GM12878 (cell line): ENCODE measurements around the gene TMEM161A. TPM values are rescaled to one million over a fixed set of nuclear protein-coding genes. Genes with fewer than 3 reads are reported as not detected.
A peak's percentile ranks its signal among the peaks of the same experiment; 100 is the strongest.

Experiments
- ATAC-seq: fragments of 200-7000 bp; cut with Tn5 transposase; 3 replicates; pipeline ENCODE4 v1.9.1; 2020; ENCODE audit warnings: mild to moderate bottlenecking, moderate library complexity
- BruUV-seq: library from RNA; stranded (reverse); fragments of 400-500 nt; replicated peaks from 2 replicates; lab custom pipeline; 2021; lab: Mats Ljungman, UMichigan
- CTCF ChIA-PET: fragments of 300-600 bp; sonication (Branson Sonifier 250); formaldehyde crosslinking; extraction: SDS; loops from one replicate; lab custom pipeline; 2021; ENCODE audit warnings: inconsistent platforms; lab: Yijun Ruan, JAX
- POLR2A ChIA-PET: fragments of 350-600 bp; formaldehyde crosslinking; extraction: SDS; loops from one replicate; lab custom pipeline; 2021; ENCODE audit warnings: inconsistent platforms; lab: Charles Lee
- RAD21 ChIA-PET: fragments of 300-600 bp; sonication (Branson Sonifier 250); formaldehyde crosslinking; loops from one replicate; lab custom pipeline; 2023; ENCODE audit warnings: antibody characterized with exemption; ENCODE audit not compliant: unreplicated experiment; lab: Charles Lee
- SMC1A ChIA-PET: fragments of 300-600 bp; sonication (Branson Sonifier 250); formaldehyde crosslinking; loops from one replicate; lab custom pipeline; 2023; ENCODE audit not compliant: unreplicated experiment, uncharacterized antibody; lab: Charles Lee
- DNase-seq: peaks from one replicate; pipeline ENCODE4 v3.0.0-alpha.2; 2011; ENCODE audit warnings: low read depth, low spot score
- FAIRE-seq: peaks from 3 replicates; lab custom pipeline; 2011; peaks lifted over from hg19 to GRCh38; lab: Jason Lieb, UNC
- H2AFZ ChIP-seq: 2 replicates; pipeline ENCODE4 v1.6.0; 2011; ENCODE audit warnings: low read depth, low read length, control low read depth; ENCODE audit not compliant: control insufficient read depth
- H3K27ac ChIP-seq: 2 replicates; pipeline ENCODE4 v1.5.1; 2011; ENCODE audit warnings: control low read depth; ENCODE audit not compliant: control insufficient read depth, insufficient read depth
- H3K27me3 ChIP-seq, 2 experiments: replicated peaks in 1 of 2; 2 replicates each; pipeline versions ENCODE4 v1.6.0 to v1.6.1; 2011; ENCODE audit warnings: low read length in 1 of 2; ENCODE audit not compliant: control insufficient read depth in 2 of 2, insufficient read depth in 2 of 2
- H3K36me3 ChIP-seq, 2 experiments: 2 replicates each; pipeline ENCODE4 v1.5.1; 2011; ENCODE audit warnings: low read length in 1 of 2; ENCODE audit not compliant: control insufficient read depth in 2 of 2, insufficient read depth in 2 of 2
- H3K4me1 ChIP-seq: 2 replicates; pipeline ENCODE4 v1.6.1; 2011; ENCODE audit warnings: mild to moderate bottlenecking, low read length, moderate library complexity, mixed read lengths; ENCODE audit not compliant: control insufficient read depth, insufficient read depth
- H3K4me2 ChIP-seq: 2 replicates; pipeline ENCODE4 v1.6.0; 2011; ENCODE audit warnings: control low read depth; ENCODE audit not compliant: control insufficient read depth, insufficient read depth
- H3K4me3 ChIP-seq: fragments of 200-600 bp; sonication (generic); 2 replicates; pipeline ENCODE4 v1.5.1; 2016
- H3K79me2 ChIP-seq: 2 replicates; pipeline ENCODE4 v1.6.0; 2011; ENCODE audit warnings: low read length; ENCODE audit not compliant: control insufficient read depth, insufficient read depth
- H3K9ac ChIP-seq: 2 replicates; pipeline ENCODE4 v1.8.0; 2011; ENCODE audit warnings: low read length, control low read depth, mixed read lengths; ENCODE audit not compliant: control insufficient read depth, insufficient read depth
- H3K9me3 ChIP-seq: replicated peaks from 3 replicates; pipeline ENCODE4 v1.5.1; 2011; ENCODE audit warnings: mild to moderate bottlenecking, low read length; ENCODE audit not compliant: control insufficient read depth, insufficient read depth
- H4K20me1 ChIP-seq: 2 replicates; pipeline ENCODE4 v1.6.0; 2011; ENCODE audit not compliant: control insufficient read depth, insufficient read depth
- CEBPB ChIP-seq, 2 experiments: fragments of 150-350 bp in 1 of 2; IDR thresholded peaks; 2 replicates each; pipeline ENCODE4 v1.6.1; 2012 to 2014; ENCODE audit warnings: low read depth in 2 of 2, low read length in 2 of 2, borderline replicate concordance in 1 of 2, inconsistent platforms in 1 of 2
- E2F4 ChIP-seq: IDR thresholded peaks from 2 replicates; pipeline ENCODE4 v1.6.1; 2012; ENCODE audit warnings: low read depth, low read length, improper control_type of control experiment
- HDGF ChIP-seq: fragments of 450-650 bp; IDR thresholded peaks from 2 replicates; pipeline ENCODE4 v1.6.1; 2016; ENCODE audit warnings: antibody characterized with exemption
- WGBS: methylation state at CpG from one replicate; pipeline ENCODE4 v1.1.6; 2016; ENCODE audit warnings: low lambda C conversion rate; ENCODE audit not compliant: insufficient replicate concordance, insufficient coverage; ENCODE audit errors: missing lambda C conversion rate; 5-methylcytosine and 5-hydroxymethylcytosine counted together
- in situ Hi-C: fragments of 300-500 bp; cut with MboI; formaldehyde crosslinking; loops from 9 replicates; pipeline ENCODE4 v1.14.3; 2018; ENCODE audit warnings: mixed read lengths
- intact Hi-C: fragments of 100-400 bp; cut with micrococcal nuclease; formaldehyde crosslinking; loops from one replicate; pipeline ENCODE4 v1.14.2; 2022; ENCODE audit not compliant: unreplicated experiment
- polyA plus RNA-seq, 11 experiments: library from polyadenylated mRNA; depleted of rRNA in 4 of 11; unstranded in 6 of 11; stranded (reverse) in 5 of 11; fragments of >200 nt; fragmentation: Nextera tagmentation in 4 of 11; fragmentation: Illumina TruSeq in 1 of 11; extraction: Ambion mirVana in 4 of 11; extraction: Trizol in 1 of 11; gene quantifications; 1 replicate in 1 of 11; 2 replicates in 10 of 11; pipeline versions ENCODE4 v1.2.1 to v1.2.3, GENCODE V29; 2011 to 2016; ENCODE audit warnings: inconsistent platforms in 2 of 11, missing spikeins in 2 of 11, low read depth in 1 of 11
- total RNA-seq, 4 experiments: library from RNA; depleted of rRNA in 3 of 4; stranded (reverse); fragments of >200 nt in 3 of 4; fragmentation: Illumina TruSeq in 1 of 4; extraction: Trizol in 1 of 4; gene quantifications; 2 replicates each; pipeline versions ENCODE4 v1.2.1 to v1.2.3, GENCODE V29; 2013 to 2021
- TF ChIP-seq, protein P1 (sequence below): fragments of 150-350 bp; IDR thresholded peaks from 2 replicates; pipeline ENCODE4 v1.6.1; 2016; ENCODE audit warnings: low read depth, low read length

TMEM161A gene
- total and polyA plus RNA-seq, 10 of the 15 experiments (the other 5 are each of a cell fraction or from before 2014, with no cell fraction given): 1.1 to 37.1 (median 19.0) TPM

DNA sequence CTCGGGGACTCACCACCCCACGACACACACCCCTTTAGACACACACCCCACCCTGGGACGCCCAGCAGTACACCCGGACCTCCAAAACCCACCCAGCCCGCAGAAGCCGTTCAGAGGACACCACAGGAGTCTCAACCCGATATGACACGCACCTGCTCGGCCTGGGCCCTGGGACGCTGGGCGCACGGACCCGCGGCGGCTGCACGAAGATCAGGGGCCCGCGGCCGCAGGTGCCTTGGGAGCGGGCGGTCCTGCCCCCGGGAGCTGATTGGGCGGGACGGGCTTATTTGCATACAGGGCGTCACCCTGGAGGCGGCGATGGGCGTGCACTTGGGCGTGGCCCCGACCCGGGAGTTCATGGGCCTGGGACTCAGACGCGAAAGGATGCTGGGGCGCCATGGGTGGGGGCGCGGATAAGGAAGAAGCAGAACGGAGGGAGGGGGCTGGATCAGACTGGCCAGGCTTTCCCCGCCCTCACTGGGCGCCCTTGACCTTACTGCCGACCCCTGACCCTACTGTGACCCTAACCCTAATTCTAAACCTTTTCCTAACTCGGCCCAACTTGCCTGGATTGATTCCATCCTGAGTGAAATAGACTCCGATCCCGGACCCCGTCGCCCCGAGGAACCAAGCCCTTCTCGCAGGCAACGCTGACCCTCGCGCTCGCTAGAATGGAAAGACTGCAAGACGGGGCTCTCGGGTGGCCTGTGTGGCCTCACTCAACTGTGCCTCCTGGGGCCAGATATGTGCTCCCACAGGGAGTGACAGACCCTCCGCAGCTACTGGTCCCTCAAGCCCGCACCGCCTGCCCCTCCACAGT, 32.0 kb upstream of the TMEM161A start, which contains the start of gene MEF2B (continued):
- TF ChIP-seq E2F4: no peak
- TF ChIP-seq, protein P1, sequence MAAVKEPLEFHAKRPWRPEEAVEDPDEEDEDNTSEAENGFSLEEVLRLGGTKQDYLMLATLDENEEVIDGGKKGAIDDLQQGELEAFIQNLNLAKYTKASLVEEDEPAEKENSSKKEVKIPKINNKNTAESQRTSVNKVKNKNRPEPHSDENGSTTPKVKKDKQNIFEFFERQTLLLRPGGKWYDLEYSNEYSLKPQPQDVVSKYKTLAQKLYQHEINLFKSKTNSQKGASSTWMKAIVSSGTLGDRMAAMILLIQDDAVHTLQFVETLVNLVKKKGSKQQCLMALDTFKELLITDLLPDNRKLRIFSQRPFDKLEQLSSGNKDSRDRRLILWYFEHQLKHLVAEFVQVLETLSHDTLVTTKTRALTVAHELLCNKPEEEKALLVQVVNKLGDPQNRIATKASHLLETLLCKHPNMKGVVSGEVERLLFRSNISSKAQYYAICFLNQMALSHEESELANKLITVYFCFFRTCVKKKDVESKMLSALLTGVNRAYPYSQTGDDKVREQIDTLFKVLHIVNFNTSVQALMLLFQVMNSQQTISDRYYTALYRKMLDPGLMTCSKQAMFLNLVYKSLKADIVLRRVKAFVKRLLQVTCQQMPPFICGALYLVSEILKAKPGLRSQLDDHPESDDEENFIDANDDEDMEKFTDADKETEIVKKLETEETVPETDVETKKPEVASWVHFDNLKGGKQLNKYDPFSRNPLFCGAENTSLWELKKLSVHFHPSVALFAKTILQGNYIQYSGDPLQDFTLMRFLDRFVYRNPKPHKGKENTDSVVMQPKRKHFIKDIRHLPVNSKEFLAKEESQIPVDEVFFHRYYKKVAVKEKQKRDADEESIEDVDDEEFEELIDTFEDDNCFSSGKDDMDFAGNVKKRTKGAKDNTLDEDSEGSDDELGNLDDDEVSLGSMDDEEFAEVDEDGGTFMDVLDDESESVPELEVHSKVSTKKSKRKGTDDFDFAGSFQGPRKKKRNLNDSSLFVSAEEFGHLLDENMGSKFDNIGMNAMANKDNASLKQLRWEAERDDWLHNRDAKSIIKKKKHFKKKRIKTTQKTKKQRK: no peak

GRCh38 chr19:19169236-19170052, 31.2 kb upstream of the TMEM161A start:
- peak overlapping the region; percentile 89 for H3K4me3 ChIP-seq
- no peaks in the 10 kb centered on the region for H3K36me3 ChIP-seq
- POLR2A ChIA-PET: interaction anchor here (0.6 to 4.0 kb wide), 10 partner anchors 12 to 167 kb away, joined by 3 to 74 read pairs (median 4); partner anchors contain the start of gene SLC25A42
- FAIRE-seq (peak; percentile 85), DNase-seq (no peak), ATAC-seq (peak; percentile 51)
- RAD21 ChIA-PET: interaction anchor here (14.0 kb wide), 1 partner anchor 15 kb away, joined by 394 read pairs; no protein-coding TSS in a partner anchor
- in situ Hi-C loops (no loop called here), intact Hi-C loops (no loop called here)
- no peaks in the 10 kb centered on the region for H3K27me3 ChIP-seq
- H3K9me3 ChIP-seq: no peaks in the 10 kb centered on the region
- H3K4me1 ChIP-seq: peaks cover 24% of the 10 kb centered on the region
- H3K9ac ChIP-seq: peak overlapping the region; percentile 43; the same call in 1 of the 2 replicates
- H3K79me2 ChIP-seq: peaks cover 10% of the 10 kb centered on the region
- peak overlapping the region; percentile 42; the same call in 1 of the 2 replicates for H2AFZ ChIP-seq
- 7% methylated on average over 9 of the region's 9 CpGs for WGBS
- TF ChIP-seq HDGF (0 out of 2 replicates have a peak, but pooled peaks have one; percentile 66), CEBPB (IDR thresholded peaks at IDR 0.05; ENCODE audit: borderline replicate concordance in 1 of 2, low read depth in 2 of 2, low read length in 2 of 2) (no peak)
- 0 out of 2 replicates have a peak overlapping the region, but pooled peaks have one; percentile 27 for H3K27ac ChIP-seq
- CTCF ChIA-PET: interaction anchor here (1.0 to 6.6 kb wide), 7 partner anchors 12 to 30 kb away, joined by 3 to 86 read pairs (median 8); partner anchors contain the start of genes BORCS8 and RFXANK
- SMC1A ChIA-PET: interaction anchor here (0.7 to 4.8 kb wide), 7 partner anchors 8 to 208 kb away, joined by 3 to 83 read pairs (median 6); no protein-coding TSS in a partner anchor
- peak overlapping the region; percentile 94 for H3K4me2 ChIP-seq
- TSS peak; percentile 84 for BruUV-seq
- H4K20me1 ChIP-seq: no peaks in the 10 kb centered on the region
